ENCODE data around the gene CCDC192. TPM values are rescaled to one million over a fixed set of nuclear protein-coding genes. Genes with fewer than 3 reads are reported as not detected.

CCDC192 gene
- total RNA-seq, 3 donors from 2014 or later (not counting 1 experiment from before 2014, with no cell fraction given) = not detected

GRCh38 chr5:127810017-127810416, 106.8 kb downstream of the CCDC192 start:
- H3K4me3 Mint-ChIP-seq = no peak overlapping the region
- intact Hi-C loops (cut with micrococcal nuclease) = no loop called here
- Histone ChIP-seq H3K9me3 (ENCODE audit: control insufficient read depth, insufficient read depth, low read length) (no peaks in the 10 kb centered on the region), H3K4me1 (ENCODE audit: control insufficient read depth, insufficient read depth, low read length) (no peaks in the 10 kb centered on the region), H3K4me3 (ENCODE audit: low read length) (no peak overlapping the region), H3K27ac (ENCODE audit: low read length) (no peak overlapping the region), H3K36me3 (ENCODE audit: control insufficient read depth, insufficient read depth, low read length) (no peaks in the 10 kb centered on the region), H3K27me3 (ENCODE audit: control insufficient read depth, insufficient read depth, low read length) (no peaks in the 10 kb centered on the region)
- no peaks in the 10 kb centered on the region for H3K36me3 Mint-ChIP-seq
- H3K4me1 Mint-ChIP-seq = no peaks in the 10 kb centered on the region
- no peak overlapping the region for H3K27ac Mint-ChIP-seq
- H3K27me3 Mint-ChIP-seq (ENCODE audit: low read depth in 2 of 2) = peaks cover 0 to 3% of the 10 kb centered on the region in 2 donors
- H3K9me3 Mint-ChIP-seq = no peaks in the 10 kb centered on the region
- no peak for ATAC-seq
- no peak for DNase-seq
- WGBS (ENCODE audit: insufficient coverage) = 80% methylated on average over 1 of the region's 1 CpG
- TF ChIP-seq CTCF (IDR thresholded peaks at IDR 0.05) = no peak

GRCh38 chr5:127810707-127811490, 107.7 kb downstream of the CCDC192 start:
- Histone ChIP-seq H3K4me3 (ENCODE audit: low read length) (no peak overlapping the region), H3K9me3 (ENCODE audit: control insufficient read depth, insufficient read depth, low read length) (no peaks in the 10 kb centered on the region), H3K27me3 (ENCODE audit: control insufficient read depth, insufficient read depth, low read length) (no peaks in the 10 kb centered on the region), H3K36me3 (ENCODE audit: control insufficient read depth, insufficient read depth, low read length) (no peaks in the 10 kb centered on the region), H3K27ac (ENCODE audit: low read length) (no peak overlapping the region), H3K4me1 (ENCODE audit: control insufficient read depth, insufficient read depth, low read length) (no peaks in the 10 kb centered on the region)
- no peaks in the 10 kb centered on the region for H3K36me3 Mint-ChIP-seq
- H3K4me1 Mint-ChIP-seq = no peaks in the 10 kb centered on the region
- intact Hi-C loops (cut with micrococcal nuclease) = no loop called here
- H3K27ac Mint-ChIP-seq = no peak overlapping the region
- DNase-seq = no peak
- H3K4me3 Mint-ChIP-seq = no peak overlapping the region
- WGBS (ENCODE audit: insufficient coverage) = 79% methylated on average over 2 of the region's 2 CpGs
- no peaks in the 10 kb centered on the region for H3K9me3 Mint-ChIP-seq
- no peak for TF ChIP-seq CTCF (IDR thresholded peaks at IDR 0.05)
- ATAC-seq = no peak
- peaks cover 0 to 3% of the 10 kb centered on the region in 2 donors for H3K27me3 Mint-ChIP-seq (ENCODE audit: low read depth in 2 of 2)

GRCh38 chr5:127812570-127812969, 109.4 kb downstream of the CCDC192 start:
- no peak for TF ChIP-seq CTCF (IDR thresholded peaks at IDR 0.05)
- DNase-seq (no peak), ATAC-seq (no peak)
- no peaks in the 10 kb centered on the region for H3K36me3 Mint-ChIP-seq
- H3K4me3 Mint-ChIP-seq = no peak overlapping the region
- no peaks in the 10 kb centered on the region for H3K9me3 Mint-ChIP-seq
- Histone ChIP-seq H3K27ac (ENCODE audit: low read length) (no peak overlapping the region), H3K4me3 (ENCODE audit: low read length) (no peak overlapping the region), H3K27me3 (ENCODE audit: control insufficient read depth, insufficient read depth, low read length) (no peaks in the 10 kb centered on the region), H3K9me3 (ENCODE audit: control insufficient read depth, insufficient read depth, low read length) (no peaks in the 10 kb centered on the region), H3K36me3 (ENCODE audit: control insufficient read depth, insufficient read depth, low read length) (no peaks in the 10 kb centered on the region), H3K4me1 (ENCODE audit: control insufficient read depth, insufficient read depth, low read length) (no peaks in the 10 kb centered on the region)
- no peak overlapping the region for H3K27ac Mint-ChIP-seq
- peaks cover 0 to 3% of the 10 kb centered on the region in 2 donors for H3K27me3 Mint-ChIP-seq (ENCODE audit: low read depth in 2 of 2)
- intact Hi-C loops (cut with micrococcal nuclease) = no loop called here
- H3K4me1 Mint-ChIP-seq = no peaks in the 10 kb centered on the region
- 75% methylated on average over 4 of the region's 4 CpGs for WGBS (ENCODE audit: insufficient coverage)

Data from natural killer cell (primary cell).